ENCODE data around the gene ZNF277. TPM values are rescaled to one million over a fixed set of nuclear protein-coding genes. Genes with fewer than 3 reads are reported as not detected.
"Not testable (repeated sequence)": the region's sequence is repeated elsewhere in the genome, so short reads cannot be mapped to it uniquely, and the experiment has no call there.

The ZNF277 gene
- total RNA-seq, 4 donors from 2014 or later: 16.5 to 25.8 (median 19.1) TPM

DNA sequence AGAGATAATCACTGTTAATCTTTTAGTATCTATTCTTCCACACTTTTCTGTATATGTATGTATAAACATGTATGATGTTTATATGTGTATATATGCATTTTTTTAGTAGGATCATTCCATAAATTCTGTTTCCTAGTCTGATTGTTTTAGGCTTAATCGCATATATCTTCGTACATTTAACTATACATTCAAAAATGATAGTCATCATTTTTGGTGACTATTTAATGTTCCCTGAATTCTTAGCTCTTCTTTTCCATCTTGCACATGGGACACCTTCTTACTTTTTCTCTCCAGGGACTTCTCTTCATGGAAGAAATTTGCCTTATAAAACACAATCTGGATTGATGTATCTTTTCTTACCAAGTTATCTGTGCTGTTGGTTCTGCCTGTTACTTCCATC is 42.1 kb downstream of the ZNF277 start:
- Histone ChIP-seq H3K27me3 (no peaks in the 10 kb centered on the region), H3K4me3 (no peak overlapping the region), H3K36me3 (no peaks in the 10 kb centered on the region), H3K4me1 (peaks cover 0 to 22% (median 0%) of the 10 kb centered on the region in 4 donors), H3K27ac (no peak overlapping the region), H3K9me3 (no peaks in the 10 kb centered on the region)
- DNase-seq (ENCODE audit: low spot score in 2 of 2): no peak
- TF ChIP-seq, protein P1, sequence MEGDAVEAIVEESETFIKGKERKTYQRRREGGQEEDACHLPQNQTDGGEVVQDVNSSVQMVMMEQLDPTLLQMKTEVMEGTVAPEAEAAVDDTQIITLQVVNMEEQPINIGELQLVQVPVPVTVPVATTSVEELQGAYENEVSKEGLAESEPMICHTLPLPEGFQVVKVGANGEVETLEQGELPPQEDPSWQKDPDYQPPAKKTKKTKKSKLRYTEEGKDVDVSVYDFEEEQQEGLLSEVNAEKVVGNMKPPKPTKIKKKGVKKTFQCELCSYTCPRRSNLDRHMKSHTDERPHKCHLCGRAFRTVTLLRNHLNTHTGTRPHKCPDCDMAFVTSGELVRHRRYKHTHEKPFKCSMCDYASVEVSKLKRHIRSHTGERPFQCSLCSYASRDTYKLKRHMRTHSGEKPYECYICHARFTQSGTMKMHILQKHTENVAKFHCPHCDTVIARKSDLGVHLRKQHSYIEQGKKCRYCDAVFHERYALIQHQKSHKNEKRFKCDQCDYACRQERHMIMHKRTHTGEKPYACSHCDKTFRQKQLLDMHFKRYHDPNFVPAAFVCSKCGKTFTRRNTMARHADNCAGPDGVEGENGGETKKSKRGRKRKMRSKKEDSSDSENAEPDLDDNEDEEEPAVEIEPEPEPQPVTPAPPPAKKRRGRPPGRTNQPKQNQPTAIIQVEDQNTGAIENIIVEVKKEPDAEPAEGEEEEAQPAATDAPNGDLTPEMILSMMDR (IDR thresholded peaks at IDR 0.05): no peak
- TF ChIP-seq POLR2A (IDR thresholded peaks at IDR 0.05) (no peak), EP300 (IDR thresholded peaks at IDR 0.05) (no peak)
- 93 to 100% methylated on average over 2 of the region's 2 CpGs for WGBS, 2 donors

- H3K27ac ChIP-seq; H3K4me3 ChIP-seq; H3K36me3 ChIP-seq; H3K27me3 ChIP-seq; DNase-seq (ENCODE audit: low spot score in 2 of 2); H3K9me3 ChIP-seq: not testable (repeated sequence)
- peaks cover 0 to 22% (median 0%) of the 10 kb centered on the region in 4 donors for H3K4me1 ChIP-seq
- 77 to 79% methylated on average over 13 of the region's 13 CpGs for WGBS, 2 donors
These were observed 43.5 kb downstream of the ZNF277 start for GRCh38 chr7:112249967-112250366.

DNA sequence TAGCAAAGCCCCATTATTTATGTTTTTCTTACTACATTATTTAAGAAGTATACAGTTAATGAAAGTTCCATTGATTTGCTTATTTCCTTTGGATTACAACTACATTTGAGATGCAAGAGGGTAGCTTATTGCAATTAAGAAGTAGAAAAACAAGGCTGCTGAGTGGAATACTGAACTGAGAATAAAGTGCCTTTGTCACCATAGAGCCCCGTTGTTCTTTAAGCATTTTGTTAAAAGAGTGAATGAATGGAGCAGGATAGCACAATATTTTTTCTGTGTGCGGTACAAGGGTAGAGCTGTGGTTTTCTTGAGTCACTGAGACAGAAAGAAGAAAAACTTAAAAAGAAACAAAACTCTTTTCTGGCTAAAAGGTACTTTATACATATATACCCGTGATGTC is 45.6 kb downstream of the ZNF277 start:
- H3K4me1 ChIP-seq: peaks cover 0 to 29% (median 0%) of the 10 kb centered on the region in 4 donors
- H3K27me3 ChIP-seq: no peaks in the 10 kb centered on the region
- no peak for DNase-seq (ENCODE audit: low spot score in 2 of 2)
- H3K4me3 ChIP-seq: no peak overlapping the region
- no peaks in the 10 kb centered on the region for H3K9me3 ChIP-seq
- no peak overlapping the region for H3K27ac ChIP-seq
- TF ChIP-seq POLR2A (IDR thresholded peaks at IDR 0.05) (no peak), EP300 (IDR thresholded peaks at IDR 0.05) (no peak)
- TF ChIP-seq, protein P1 (IDR thresholded peaks at IDR 0.05): no peak
- WGBS, 2 donors: 41 to 55% methylated on average over 3 of the region's 3 CpGs
- no peaks in the 10 kb centered on the region for H3K36me3 ChIP-seq

- TF ChIP-seq, protein P1 (IDR thresholded peaks at IDR 0.05): no peak
- TF ChIP-seq POLR2A (IDR thresholded peaks at IDR 0.05) (no peak), EP300 (IDR thresholded peaks at IDR 0.05) (no peak)
- peaks cover 0 to 29% (median 0%) of the 10 kb centered on the region in 4 donors for H3K4me1 ChIP-seq
- H3K4me3 ChIP-seq: no peak overlapping the region
- no peaks in the 10 kb centered on the region for H3K27me3 ChIP-seq
- H3K9me3 ChIP-seq: no peaks in the 10 kb centered on the region
- H3K36me3 ChIP-seq: no peaks in the 10 kb centered on the region
- H3K27ac ChIP-seq: no peak overlapping the region
- 74 to 91% methylated on average over 3 of the region's 3 CpGs for WGBS, 2 donors
- DNase-seq (ENCODE audit: low spot score in 2 of 2): no peak
These were observed 46.2 kb downstream of the ZNF277 start for GRCh38 chr7:112252691-112253090.

DNA sequence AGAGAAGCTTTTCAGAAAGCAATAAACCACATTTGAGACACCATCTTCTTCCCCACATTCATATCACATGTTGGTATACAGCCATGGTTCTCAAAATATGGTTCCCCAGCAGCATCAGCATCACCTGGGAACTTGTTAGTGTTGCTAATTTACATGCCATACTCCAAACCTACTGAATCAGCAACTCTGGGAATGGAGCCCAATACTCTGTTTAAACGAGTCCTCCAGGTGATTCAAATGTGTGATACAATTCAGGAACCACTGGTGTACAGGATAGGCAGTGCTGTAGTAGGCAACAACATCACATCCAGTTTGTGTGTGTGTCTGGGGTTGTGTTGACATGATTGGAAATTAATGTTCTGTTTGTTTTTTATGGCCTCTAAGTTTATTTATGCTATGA is 47.7 kb downstream of the ZNF277 start:
- DNase-seq (ENCODE audit: low spot score in 2 of 2): no peak
- Histone ChIP-seq H3K36me3 (no peaks in the 10 kb centered on the region), H3K27me3 (no peaks in the 10 kb centered on the region), H3K9me3 (no peaks in the 10 kb centered on the region), H3K4me1 (peaks cover 0 to 29% (median 0%) of the 10 kb centered on the region in 4 donors), H3K4me3 (no peak overlapping the region), H3K27ac (no peak overlapping the region)
- WGBS, 2 donors: 72 to 91% methylated on average over 1 of the region's 1 CpG
- TF ChIP-seq EP300 (IDR thresholded peaks at IDR 0.05) (no peak), POLR2A (IDR thresholded peaks at IDR 0.05) (no peak)
- TF ChIP-seq, protein P1 (IDR thresholded peaks at IDR 0.05): no peak

Data from tibial nerve (tissue), 4 donors.